GM20000 (cell line): ENCODE results near the gene P2RX7.
A peak's percentile ranks its signal among the peaks of the same experiment; 100 is the strongest.

Source experiments
- DNase-seq: peaks from one replicate; pipeline ENCODE4 v3.0.0; 2012; ENCODE audit warnings: low spot score
- TF ChIP-seq, protein P1 (sequence below): IDR thresholded peaks from 2 replicates; pipeline ENCODE4 v1.5.1; 2012; ENCODE audit warnings: mild to moderate bottlenecking, control low read depth; ENCODE audit errors: extremely low read depth, missing control alignments

The P2RX7 gene

GRCh38 chr12:121096199-121096798 lies 36.4 kb upstream of the P2RX7 start:
- TF ChIP-seq, protein P1, sequence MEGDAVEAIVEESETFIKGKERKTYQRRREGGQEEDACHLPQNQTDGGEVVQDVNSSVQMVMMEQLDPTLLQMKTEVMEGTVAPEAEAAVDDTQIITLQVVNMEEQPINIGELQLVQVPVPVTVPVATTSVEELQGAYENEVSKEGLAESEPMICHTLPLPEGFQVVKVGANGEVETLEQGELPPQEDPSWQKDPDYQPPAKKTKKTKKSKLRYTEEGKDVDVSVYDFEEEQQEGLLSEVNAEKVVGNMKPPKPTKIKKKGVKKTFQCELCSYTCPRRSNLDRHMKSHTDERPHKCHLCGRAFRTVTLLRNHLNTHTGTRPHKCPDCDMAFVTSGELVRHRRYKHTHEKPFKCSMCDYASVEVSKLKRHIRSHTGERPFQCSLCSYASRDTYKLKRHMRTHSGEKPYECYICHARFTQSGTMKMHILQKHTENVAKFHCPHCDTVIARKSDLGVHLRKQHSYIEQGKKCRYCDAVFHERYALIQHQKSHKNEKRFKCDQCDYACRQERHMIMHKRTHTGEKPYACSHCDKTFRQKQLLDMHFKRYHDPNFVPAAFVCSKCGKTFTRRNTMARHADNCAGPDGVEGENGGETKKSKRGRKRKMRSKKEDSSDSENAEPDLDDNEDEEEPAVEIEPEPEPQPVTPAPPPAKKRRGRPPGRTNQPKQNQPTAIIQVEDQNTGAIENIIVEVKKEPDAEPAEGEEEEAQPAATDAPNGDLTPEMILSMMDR: no peak
- DNase-seq: no peak

- TF ChIP-seq, protein P1: no peak
- no peak for DNase-seq
Observed at GRCh38 chr12:121099779-121100178, 32.9 kb upstream of the P2RX7 start.

GRCh38 chr12:121102307-121102706 lies 30.4 kb upstream of the P2RX7 start:
- DNase-seq: no peak
- TF ChIP-seq, protein P1: no peak

GRCh38 chr12:121107681-121108080 lies 25.0 kb upstream of the P2RX7 start:
- TF ChIP-seq, protein P1: no peak

DNA sequence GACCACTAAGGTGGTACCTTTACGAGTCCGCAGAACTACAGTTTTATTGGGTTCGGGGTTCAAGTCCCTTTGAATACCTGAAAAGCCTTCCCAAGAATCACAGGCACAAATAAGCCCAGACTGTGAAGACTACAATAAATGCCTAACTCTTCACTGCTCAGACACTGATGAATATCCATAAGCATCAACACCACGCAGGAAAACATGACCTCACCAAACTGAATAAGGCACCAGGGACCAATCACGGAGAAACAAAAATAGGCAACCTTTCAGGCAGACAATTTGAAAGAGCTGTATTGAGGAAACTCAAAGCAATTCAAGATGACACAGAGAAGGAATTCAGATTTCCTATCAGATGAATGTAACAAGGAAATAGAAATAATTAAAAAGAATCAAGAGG lies 24.2 kb upstream of the P2RX7 start:
- no peak for DNase-seq
- TF ChIP-seq, protein P1: no peak

More at GRCh38 chr12:121107681-121108080, 25.0 kb upstream of the P2RX7 start:
- DNase-seq: no peak

DNA sequence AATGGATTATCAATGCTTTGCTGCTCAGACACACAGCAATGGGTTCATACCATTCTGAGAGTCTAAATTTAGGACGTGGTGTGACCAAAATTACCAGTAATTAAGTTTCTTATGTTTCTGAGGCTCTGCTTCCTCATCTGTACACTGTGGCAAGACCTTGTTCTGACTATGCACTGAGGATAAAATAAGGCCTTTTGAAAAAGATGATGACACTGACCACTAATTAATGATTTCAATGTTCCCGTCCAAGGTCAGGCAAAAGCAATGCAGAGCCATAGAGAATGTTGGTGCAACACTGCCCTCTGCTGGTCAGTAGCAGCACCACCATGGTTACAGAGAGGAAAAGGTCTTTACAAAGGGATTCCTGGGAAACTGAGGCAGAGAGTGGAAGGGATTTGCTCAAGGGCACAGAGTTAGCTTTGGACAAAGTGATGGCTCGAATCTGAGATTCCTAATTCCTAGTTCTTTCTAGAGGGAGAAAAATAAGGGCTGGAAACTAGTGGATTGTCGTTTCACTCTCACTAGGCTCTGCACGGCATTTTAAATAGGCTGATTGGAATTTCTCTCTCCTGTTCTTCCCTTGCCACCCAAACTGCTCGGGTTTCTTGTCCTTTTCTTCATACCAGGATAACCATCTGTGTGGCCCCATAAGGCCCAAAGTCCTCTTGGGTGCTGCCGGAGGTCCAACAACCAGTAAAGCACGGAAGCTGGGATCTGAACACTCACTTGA lies 22.3 kb upstream of the P2RX7 start:
- TF ChIP-seq, protein P1: peak; percentile 79
- peak; percentile 71 for DNase-seq

- DNase-seq: no peak
- TF ChIP-seq, protein P1: no peak
Observed at GRCh38 chr12:121111684-121112083, 21.0 kb upstream of the P2RX7 start.
